Loucy (cell line): Measurements from ENCODE around the gene IL13RA1.

Source experiments
- EZH2phosphoT487 ChIP-seq: fragments of 200-600 bp; IDR thresholded peaks from 2 replicates; pipeline ENCODE4 v1.6.1; 2018; ENCODE audit warnings: antibody characterized with exemption, mild to moderate bottlenecking, moderate library complexity, borderline replicate concordance
- TF ChIP-seq, protein P1 (sequence below): fragments of 200-600 bp; sonication (generic); conservative IDR thresholded peaks from 2 replicates; pipeline ENCODE4 v1.5.1; 2014; ENCODE audit warnings: mild to moderate bottlenecking, antibody characterized with exemption, low read length

GRCh38 chrX:118734909-118735308, 7.5 kb downstream of the IL13RA1 start:
- TF ChIP-seq, protein P1, sequence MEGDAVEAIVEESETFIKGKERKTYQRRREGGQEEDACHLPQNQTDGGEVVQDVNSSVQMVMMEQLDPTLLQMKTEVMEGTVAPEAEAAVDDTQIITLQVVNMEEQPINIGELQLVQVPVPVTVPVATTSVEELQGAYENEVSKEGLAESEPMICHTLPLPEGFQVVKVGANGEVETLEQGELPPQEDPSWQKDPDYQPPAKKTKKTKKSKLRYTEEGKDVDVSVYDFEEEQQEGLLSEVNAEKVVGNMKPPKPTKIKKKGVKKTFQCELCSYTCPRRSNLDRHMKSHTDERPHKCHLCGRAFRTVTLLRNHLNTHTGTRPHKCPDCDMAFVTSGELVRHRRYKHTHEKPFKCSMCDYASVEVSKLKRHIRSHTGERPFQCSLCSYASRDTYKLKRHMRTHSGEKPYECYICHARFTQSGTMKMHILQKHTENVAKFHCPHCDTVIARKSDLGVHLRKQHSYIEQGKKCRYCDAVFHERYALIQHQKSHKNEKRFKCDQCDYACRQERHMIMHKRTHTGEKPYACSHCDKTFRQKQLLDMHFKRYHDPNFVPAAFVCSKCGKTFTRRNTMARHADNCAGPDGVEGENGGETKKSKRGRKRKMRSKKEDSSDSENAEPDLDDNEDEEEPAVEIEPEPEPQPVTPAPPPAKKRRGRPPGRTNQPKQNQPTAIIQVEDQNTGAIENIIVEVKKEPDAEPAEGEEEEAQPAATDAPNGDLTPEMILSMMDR: no peak
- no peak for TF ChIP-seq EZH2phosphoT487
